Measurements from ENCODE around the gene FUT6.

- TF ChIP-seq CTCF (IDR thresholded peaks at IDR 0.05; ENCODE audit: low read depth, low read length), result no peak
- no peak for TF ChIP-seq POLR2A (IDR thresholded peaks at IDR 0.05; ENCODE audit: extremely low read depth, insufficient read length)
- no peak for TF ChIP-seq MYC (IDR thresholded peaks at IDR 0.05; ENCODE audit: low read depth, low read length)
- TF ChIP-seq, protein P1, sequence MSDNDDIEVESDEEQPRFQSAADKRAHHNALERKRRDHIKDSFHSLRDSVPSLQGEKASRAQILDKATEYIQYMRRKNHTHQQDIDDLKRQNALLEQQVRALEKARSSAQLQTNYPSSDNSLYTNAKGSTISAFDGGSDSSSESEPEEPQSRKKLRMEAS (IDR thresholded peaks at IDR 0.05; ENCODE audit: low read depth, low read length), result no peak
Measured at GRCh38 chr19:5803441-5803751, 36.1 kb downstream of the FUT6 start.
